ENCODE measurements around the gene ADM2.

DNA sequence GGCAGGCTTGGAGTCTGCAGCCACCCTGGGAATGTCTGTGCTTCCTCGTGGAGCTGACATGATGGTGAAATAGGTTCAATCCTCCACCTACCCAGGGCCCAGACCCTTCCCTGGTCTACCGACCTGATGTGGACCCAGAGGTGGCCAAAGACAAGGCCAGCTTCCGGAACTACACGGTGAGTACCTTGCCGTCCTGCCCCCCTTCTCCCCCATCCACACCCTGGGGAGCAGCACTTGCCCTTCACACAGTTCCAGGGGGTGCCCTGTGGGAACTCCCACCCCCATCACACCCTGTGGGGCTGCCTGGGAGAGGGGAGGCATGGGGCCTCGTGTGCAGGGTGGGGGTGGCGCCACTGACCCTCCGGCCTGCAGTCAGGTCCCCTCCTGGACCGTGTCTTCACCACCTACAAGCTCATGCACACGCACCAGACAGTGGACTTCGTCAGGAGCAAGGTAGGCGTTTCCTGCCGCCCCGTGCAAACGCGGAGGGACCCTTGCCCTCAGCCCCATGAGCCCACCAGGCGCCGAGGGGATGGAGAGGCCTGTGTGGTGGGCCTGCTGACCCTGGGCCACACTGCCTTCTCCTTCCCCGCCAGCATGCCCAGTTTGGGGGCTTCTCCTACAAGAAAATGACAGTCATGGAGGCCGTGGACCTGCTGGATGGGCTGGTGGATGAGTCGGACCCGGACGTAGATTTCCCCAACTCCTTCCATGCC lies 6.1 kb downstream of the ADM2 start:
- TF ChIP-seq POLR2A (IDR thresholded peaks at IDR 0.05), result no peak
- TF ChIP-seq, protein P1, sequence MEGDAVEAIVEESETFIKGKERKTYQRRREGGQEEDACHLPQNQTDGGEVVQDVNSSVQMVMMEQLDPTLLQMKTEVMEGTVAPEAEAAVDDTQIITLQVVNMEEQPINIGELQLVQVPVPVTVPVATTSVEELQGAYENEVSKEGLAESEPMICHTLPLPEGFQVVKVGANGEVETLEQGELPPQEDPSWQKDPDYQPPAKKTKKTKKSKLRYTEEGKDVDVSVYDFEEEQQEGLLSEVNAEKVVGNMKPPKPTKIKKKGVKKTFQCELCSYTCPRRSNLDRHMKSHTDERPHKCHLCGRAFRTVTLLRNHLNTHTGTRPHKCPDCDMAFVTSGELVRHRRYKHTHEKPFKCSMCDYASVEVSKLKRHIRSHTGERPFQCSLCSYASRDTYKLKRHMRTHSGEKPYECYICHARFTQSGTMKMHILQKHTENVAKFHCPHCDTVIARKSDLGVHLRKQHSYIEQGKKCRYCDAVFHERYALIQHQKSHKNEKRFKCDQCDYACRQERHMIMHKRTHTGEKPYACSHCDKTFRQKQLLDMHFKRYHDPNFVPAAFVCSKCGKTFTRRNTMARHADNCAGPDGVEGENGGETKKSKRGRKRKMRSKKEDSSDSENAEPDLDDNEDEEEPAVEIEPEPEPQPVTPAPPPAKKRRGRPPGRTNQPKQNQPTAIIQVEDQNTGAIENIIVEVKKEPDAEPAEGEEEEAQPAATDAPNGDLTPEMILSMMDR (IDR thresholded peaks at IDR 0.05), result no peak
- no peak for TF ChIP-seq EP300 (IDR thresholded peaks at IDR 0.05)
- no peak for TF ChIP-seq POLR2AphosphoS5 (IDR thresholded peaks at IDR 0.05)

Measured in upper lobe of left lung (tissue), 4 donors.